Astrocyte (in vitro differentiated cells and primary cell): ENCODE data around the gene LRRK2.

ENCODE experiments used
- EZH2 ChIP-seq: IDR thresholded peaks from 2 replicates; pipeline ENCODE4 v1.6.1; 2012; ENCODE audit warnings: mild to moderate bottlenecking, low read length, inconsistent platforms; ENCODE audit not compliant: insufficient read depth
- TF ChIP-seq, protein P1 (sequence below): IDR thresholded peaks from 2 replicates; pipeline ENCODE4 v1.5.1; 2011; ENCODE audit warnings: low read depth, mild to moderate bottlenecking, inconsistent platforms, low read length, moderate library complexity; ENCODE audit not compliant: insufficient read depth

DNA sequence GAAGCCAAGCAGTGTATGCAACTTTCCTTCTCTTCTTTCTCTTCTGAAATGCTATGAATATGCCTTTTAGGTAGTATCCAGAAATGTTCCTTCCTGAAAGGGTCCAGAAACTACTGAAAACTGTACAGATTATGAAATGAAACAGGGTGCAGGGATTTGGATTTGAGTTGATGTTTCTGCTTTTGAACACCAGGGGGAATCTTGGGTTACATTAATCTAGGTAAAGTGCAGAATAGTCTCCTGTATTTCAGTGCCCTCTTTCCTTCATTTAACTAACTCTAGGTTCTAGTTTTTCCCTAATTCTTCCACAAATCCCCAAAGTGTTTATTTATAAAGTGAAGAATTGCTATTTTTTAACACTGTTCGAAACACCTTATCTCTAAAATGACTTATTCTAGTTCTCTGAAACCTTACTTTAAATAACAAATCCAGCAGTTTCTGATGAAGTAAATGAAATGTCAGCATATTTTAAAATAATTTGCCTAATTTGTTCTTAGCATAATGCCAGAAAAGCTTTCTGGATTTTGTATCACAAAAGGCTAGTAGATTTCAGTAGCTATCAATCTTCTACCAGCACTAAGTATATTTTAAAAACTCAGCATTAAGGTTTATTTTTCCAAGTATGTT, 111.9 kb downstream of the LRRK2 start:
- no peak for TF ChIP-seq EZH2
- TF ChIP-seq, protein P1, sequence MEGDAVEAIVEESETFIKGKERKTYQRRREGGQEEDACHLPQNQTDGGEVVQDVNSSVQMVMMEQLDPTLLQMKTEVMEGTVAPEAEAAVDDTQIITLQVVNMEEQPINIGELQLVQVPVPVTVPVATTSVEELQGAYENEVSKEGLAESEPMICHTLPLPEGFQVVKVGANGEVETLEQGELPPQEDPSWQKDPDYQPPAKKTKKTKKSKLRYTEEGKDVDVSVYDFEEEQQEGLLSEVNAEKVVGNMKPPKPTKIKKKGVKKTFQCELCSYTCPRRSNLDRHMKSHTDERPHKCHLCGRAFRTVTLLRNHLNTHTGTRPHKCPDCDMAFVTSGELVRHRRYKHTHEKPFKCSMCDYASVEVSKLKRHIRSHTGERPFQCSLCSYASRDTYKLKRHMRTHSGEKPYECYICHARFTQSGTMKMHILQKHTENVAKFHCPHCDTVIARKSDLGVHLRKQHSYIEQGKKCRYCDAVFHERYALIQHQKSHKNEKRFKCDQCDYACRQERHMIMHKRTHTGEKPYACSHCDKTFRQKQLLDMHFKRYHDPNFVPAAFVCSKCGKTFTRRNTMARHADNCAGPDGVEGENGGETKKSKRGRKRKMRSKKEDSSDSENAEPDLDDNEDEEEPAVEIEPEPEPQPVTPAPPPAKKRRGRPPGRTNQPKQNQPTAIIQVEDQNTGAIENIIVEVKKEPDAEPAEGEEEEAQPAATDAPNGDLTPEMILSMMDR: peak; percentile 55
